ENCODE measurements around the gene LYZL1. TPM values are rescaled to one million over a fixed set of nuclear protein-coding genes. Genes with fewer than 3 reads are reported as not detected.
"Not testable (repeated sequence)": the region's sequence is repeated elsewhere in the genome, so short reads cannot be mapped to it uniquely, and the experiment has no call there.

The LYZL1 gene
- total and polyA plus RNA-seq, 2 of the 8 experiments (the other 6 are each of a cell fraction or from before 2014, with no cell fraction given): not detected

GRCh38 chr10:29310463-29310862 is 21.6 kb downstream of the LYZL1 start:
- H3K9ac ChIP-seq (replicated peaks in 1 of 4; ENCODE audit: extremely low read depth in 1 of 4, low read depth in 3 of 4, low read length in 3 of 4); H2AFZ ChIP-seq (ENCODE audit: low read length); H4K91ac ChIP-seq (replicated peaks; ENCODE audit: insufficient read length, low read length); H3K9me3 ChIP-seq (ENCODE audit: insufficient read depth in 2 of 2, low read depth in 1 of 2, low read length in 1 of 2); H3K27me3 ChIP-seq (replicated peaks in 1 of 4; ENCODE audit: control insufficient read depth in 3 of 4, extremely low read depth in 1 of 4, insufficient read depth in 3 of 4, low read length in 3 of 4); H4K8ac ChIP-seq (ENCODE audit: extremely low read depth, insufficient read depth, low read length); POLR2A ChIA-PET (ENCODE audit: partially characterized antibody); H3K36me3 ChIP-seq (ENCODE audit: control insufficient read depth in 2 of 4, insufficient read depth in 4 of 4, low read length in 3 of 4); H4K20me1 ChIP-seq (replicated peaks in 1 of 2; ENCODE audit: control insufficient read depth in 1 of 2, insufficient read depth in 2 of 2, low read length in 2 of 2); H3K18ac ChIP-seq (ENCODE audit: extremely low read depth, low read length); H3K23ac ChIP-seq (ENCODE audit: insufficient read length); H3K4ac ChIP-seq (replicated peaks; ENCODE audit: insufficient read length, low read depth, low read length); H3K4me3 ChIP-seq (ENCODE audit: extremely low read depth in 1 of 4, insufficient read depth in 2 of 4, low read depth in 3 of 4, low read length in 4 of 4); H3K23me2 ChIP-seq (ENCODE audit: low read depth, low read length); H4K5ac ChIP-seq (ENCODE audit: insufficient read length, low read depth, low read length); H2BK15ac ChIP-seq (ENCODE audit: low read length); H3K4me1 ChIP-seq (replicated peaks in 1 of 4; ENCODE audit: control insufficient read depth in 3 of 4, insufficient read depth in 4 of 4, low read length in 3 of 4); DNase-seq (ENCODE audit: low read depth in 1 of 2, low spot score in 2 of 2); H3K14ac ChIP-seq (ENCODE audit: insufficient read length); H3K4me2 ChIP-seq (ENCODE audit: insufficient read depth in 1 of 2, low read depth in 2 of 2, low read length in 2 of 2); H2BK12ac ChIP-seq (ENCODE audit: low read depth, low read length); H2BK5ac ChIP-seq (ENCODE audit: low read depth, low read length); FAIRE-seq; H2BK20ac ChIP-seq (ENCODE audit: low read length); H3K79me1 ChIP-seq (ENCODE audit: low read depth, low read length); H3K79me2 ChIP-seq (ENCODE audit: control insufficient read depth in 1 of 2, insufficient read depth in 2 of 2, low read length in 2 of 2); H3K56ac ChIP-seq (replicated peaks; ENCODE audit: insufficient read length, low read depth, low read length); H3K27ac ChIP-seq (ENCODE audit: low read depth, low read length); H2BK120ac ChIP-seq (replicated peaks; ENCODE audit: low read depth, low read length); H2AK5ac ChIP-seq (ENCODE audit: low read depth, low read length): not testable (repeated sequence)
- peak; percentile 26; the same call in 1 of the 2 replicates for TF ChIP-seq BACH1 (IDR thresholded peaks at IDR 0.05; ENCODE audit: low read length)
- peak; percentile 25; the same call in 1 of the 2 replicates for TF ChIP-seq MAFK (IDR thresholded peaks at IDR 0.05; ENCODE audit: low read depth, low read length)
- 76% methylated on average over 7 of the region's 7 CpGs; no CpG with 5 or more reads in 1 of the 2 experiments for WGBS, 2 experiments (ENCODE audit: extremely low coverage in 1 of 2, insufficient coverage in 1 of 2, insufficient read length in 1 of 2, insufficient replicate concordance in 2 of 2, low coverage in 1 of 2, low lambda C conversion rate in 2 of 2, missing lambda C conversion rate in 1 of 2)
- CTCF ChIA-PET (ENCODE audit: partially characterized antibody): interaction anchor here (0.9 to 1.1 kb wide), 2 partner anchors 191 to 624 kb away, joined by 3 read pairs; no protein-coding TSS in a partner anchor

All from H1 (cell line).